Aorta (tissue), 5 donors: ENCODE data around the gene KLHL33. TPM values are rescaled to one million over a fixed set of nuclear protein-coding genes. Genes with fewer than 3 reads are reported as not detected.
A peak's percentile ranks its signal among the peaks of the same experiment; 100 is the strongest.

Experiments
- ATAC-seq: fragments of 200-7000 bp; cut with Tn5 transposase; one replicate; pipeline ENCODE4 v1.9.1; 2022; ENCODE audit warnings: moderate library complexity; ENCODE audit not compliant: low FRiP score
- DNase-seq, 2 donors: peaks; one replicate each; pipeline ENCODE4 v3.0.0-alpha.2; 2020
- H3K27ac ChIP-seq, 2 donors: one replicate each; pipeline ENCODE4 v1.5.1; 2013; ENCODE audit warnings: low read length in 2 of 2, mild to moderate bottlenecking in 2 of 2, moderate library complexity in 2 of 2, control low read depth in 1 of 2, inconsistent platforms in 1 of 2, low read depth in 1 of 2
- H3K27me3 ChIP-seq, 2 donors: one replicate each; pipeline ENCODE4 v1.6.1; 2013; ENCODE audit warnings: control low read depth in 1 of 2, low read length in 1 of 2, mild to moderate bottlenecking in 1 of 2, moderate library complexity in 1 of 2; ENCODE audit not compliant: insufficient read depth in 2 of 2, control insufficient read depth in 1 of 2
- H3K36me3 ChIP-seq, 2 donors: one replicate each; pipeline ENCODE4 v1.6.1; 2013; ENCODE audit warnings: control low read depth in 1 of 2, low read length in 1 of 2, mild to moderate bottlenecking in 1 of 2; ENCODE audit not compliant: insufficient read depth in 2 of 2, control insufficient read depth in 1 of 2
- H3K4me1 ChIP-seq, 2 donors: one replicate each; pipeline ENCODE4 v1.6.1; 2013; ENCODE audit warnings: low read length in 2 of 2, control low read depth in 1 of 2, mild to moderate bottlenecking in 1 of 2, moderate library complexity in 1 of 2; ENCODE audit not compliant: insufficient read depth in 2 of 2, control insufficient read depth in 1 of 2
- H3K4me3 ChIP-seq, 2 donors: one replicate each; pipeline ENCODE4 v1.5.1; 2013; ENCODE audit warnings: low read length in 2 of 2, control low read depth in 1 of 2, mild to moderate bottlenecking in 1 of 2
- H3K9me3 ChIP-seq: one replicate; pipeline ENCODE4 v1.6.1; 2013; ENCODE audit warnings: mild to moderate bottlenecking, low read length; ENCODE audit not compliant: control insufficient read depth
- WGBS, 2 donors: extraction: QIAGEN DNeasy Blood & Tissue Kit; methylation state at CpG; one replicate each; pipeline ENCODE4 v1.1.7; 2013; 5-methylcytosine and 5-hydroxymethylcytosine counted together
- intact Hi-C, 2 donors: fragments of 100-400 bp; cut with DNase I; formaldehyde crosslinking; loops; one replicate each; pipeline versions ENCODE4 v1.14.2 to v1.15.0; 2022
- polyA plus RNA-seq, 2 donors: library from polyadenylated mRNA; stranded (reverse); fragments of 200-250 nt; gene quantifications; one replicate each; pipeline ENCODE4 v1.2.3, GENCODE V29; 2013
- total RNA-seq, 2 donors: library from RNA; stranded (reverse); fragmentation: NEBNext Ultra II Directional; extraction: Animal tissue kit (Norgen Biotek cat#: 25700); gene quantifications; one replicate each; pipeline ENCODE4 v1.2.1, GENCODE V29; 2021
- donor health status: healthy with polysubstance abuse.
- donor health status: Bipolar disorder and iron deficiency.
- donor health status: DM: no; HTN: no; CAD: no.
- donor health status: DM: no; HTN: no; CAD: no.
- donor health status: DM: yes; HTN: yes; CAD: no.

KLHL33 gene
- total and polyA plus RNA-seq, 4 donors = 0.25 to 1.3 (median 0.40) TPM

DNA sequence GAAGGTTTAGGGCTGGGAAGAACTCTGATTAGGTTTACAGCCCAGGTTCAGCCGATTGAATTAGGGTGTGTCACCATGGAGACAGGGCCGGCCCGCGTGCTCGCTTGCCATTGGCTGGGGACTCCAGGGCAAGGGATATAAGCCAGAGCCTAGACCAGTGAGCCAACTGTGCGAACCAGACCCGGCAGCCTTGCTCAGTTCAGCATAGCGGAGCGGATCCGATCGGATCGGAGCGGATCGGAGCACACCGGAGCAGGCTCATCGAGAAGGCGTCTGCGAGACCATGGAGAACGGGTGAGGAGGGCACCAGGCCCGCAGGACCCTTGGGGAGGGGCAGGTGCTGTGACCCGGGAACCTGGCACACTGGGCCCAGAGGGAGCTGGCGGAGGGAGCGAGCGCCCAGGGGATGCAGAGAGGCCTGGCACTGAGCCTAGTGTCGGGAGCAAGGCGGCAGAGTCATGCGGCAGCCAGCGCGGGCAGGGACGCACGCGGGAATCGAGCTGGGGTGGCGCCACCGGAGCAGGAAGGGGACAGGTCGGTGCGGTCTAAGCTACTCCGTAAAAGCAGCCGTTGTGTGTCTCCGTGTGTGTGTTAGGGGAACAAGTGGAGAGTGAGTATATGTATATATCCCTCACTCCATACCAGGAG, 33.4 kb upstream of the KLHL33 start, which contains the start of gene PNP:
TSS of gene PNP (plus strand) at position 165 of the 648 bp plus-strand sequence. CDS start at position 284, 119 bp downstream.
- Histone ChIP-seq H3K4me1 (peaks cover 0 to 3% of the 10 kb centered on the region in 2 donors), H3K27ac (peak within 1 kb of the TSS in 1 of 2 donors; percentile 33), H3K4me3 (peak within 1 kb of the TSS; percentile 3 to 54), H3K9me3 (no peaks in the 10 kb centered on the region), H3K36me3 (peaks cover 3 to 4% of the 10 kb centered on the region in 2 donors), H3K27me3 (no peaks in the 10 kb centered on the region)
- ATAC-seq (peak; percentile 97), DNase-seq (peak; percentile 94 to 95)
- WGBS, 2 donors = 0 to 1% methylated on average over 40 of the region's 40 CpGs
- intact Hi-C loops = loop anchor here (1.0 to 10.0 kb wide), 3 partner anchors 14 to 213 kb away; partner anchors contain the start of genes APEX1 (in 1 of the 2) and PARP2 (in 1 of the 2)

DNA sequence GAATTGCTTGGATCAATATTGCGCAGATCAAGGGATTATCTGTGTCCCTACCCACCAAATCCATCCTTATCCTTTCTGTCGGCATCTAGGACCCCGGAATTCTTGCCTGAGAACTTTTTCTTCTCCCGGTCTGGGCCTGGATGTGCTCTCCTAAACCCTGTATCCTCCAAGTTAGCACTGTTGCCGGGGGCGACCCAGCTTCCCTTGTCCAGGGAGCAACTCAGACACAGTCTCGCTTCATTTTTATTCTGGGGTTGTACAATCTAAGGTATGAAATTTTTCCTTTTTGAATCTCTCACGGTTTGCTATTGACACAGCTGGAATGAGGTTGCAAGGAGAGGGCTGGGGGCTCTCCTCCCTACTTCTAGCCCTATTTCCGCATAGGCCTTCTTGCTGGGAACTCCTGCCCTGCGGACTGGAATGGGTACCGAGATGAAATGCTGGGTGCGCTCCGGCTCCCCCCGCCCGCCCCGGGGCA, 32.8 kb upstream of the KLHL33 start:
- peak in 1 of 2 donors; percentile 69 for DNase-seq
- no peaks in the 10 kb centered on the region for H3K9me3 ChIP-seq
- intact Hi-C loops = loop anchor here (1.0 to 10.0 kb wide), 3 partner anchors 14 to 214 kb away; partner anchors contain the start of genes APEX1 (in 1 of the 2) and PARP2 (in 1 of the 2)
- H3K4me1 ChIP-seq = peaks cover 0 to 3% of the 10 kb centered on the region in 2 donors
- ATAC-seq = peak; percentile 11
- peak overlapping the region in 1 of 2 donors; percentile 20 for H3K27ac ChIP-seq
- peak overlapping the region in 1 of 2 donors; percentile 54 for H3K4me3 ChIP-seq
- H3K36me3 ChIP-seq = peaks cover 2 to 4% of the 10 kb centered on the region in 2 donors
- H3K27me3 ChIP-seq = no peaks in the 10 kb centered on the region
- WGBS, 2 donors = 21 to 23% methylated on average over 16 of the region's 16 CpGs

DNA sequence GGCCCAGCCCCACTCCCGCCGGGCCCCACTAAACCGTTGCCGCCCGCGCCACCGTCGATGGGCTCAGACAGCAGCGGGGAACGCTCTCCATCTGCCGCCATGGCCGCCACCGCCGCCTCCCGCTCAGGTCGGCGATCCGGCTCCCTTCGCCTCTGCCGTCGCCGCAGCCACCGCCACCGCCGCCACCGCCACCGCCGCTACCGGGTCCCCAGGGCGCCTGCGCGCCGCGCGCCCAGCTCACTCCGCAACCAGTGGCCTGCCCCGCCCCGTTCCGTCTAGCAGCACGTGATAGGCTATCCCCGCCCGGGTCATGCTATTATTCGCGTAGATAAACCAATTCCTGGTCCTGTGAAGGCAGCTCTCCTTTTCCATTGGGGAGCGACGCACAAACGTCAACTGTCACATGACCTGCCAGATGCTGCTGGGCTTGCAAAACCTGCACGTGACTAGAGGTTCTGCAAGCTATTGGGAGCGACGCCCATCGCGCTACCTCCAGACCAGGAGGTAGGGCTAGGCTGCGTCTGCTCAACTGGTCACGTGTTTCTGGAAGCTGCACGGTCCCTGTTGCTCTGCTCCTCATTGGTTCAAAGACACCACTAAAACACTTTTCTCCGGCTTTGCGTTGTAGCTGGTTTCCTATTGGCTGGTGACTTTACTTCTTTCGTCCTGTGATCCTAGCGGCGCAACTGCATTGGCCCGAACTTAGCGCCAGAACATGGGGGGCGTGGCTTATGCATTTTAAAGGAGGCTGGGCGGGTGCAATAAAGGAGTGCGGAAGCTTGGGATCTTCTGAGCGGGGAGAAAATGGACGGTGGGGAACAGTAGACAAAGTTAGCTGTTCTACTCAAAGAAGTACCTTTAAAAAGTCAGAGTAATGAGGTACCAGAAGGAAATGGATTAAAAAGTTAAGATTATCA, 25.5 kb upstream of the KLHL33 start, which contains the start of gene PIP4P1:
TSS of gene PIP4P1 (minus strand) at position 210 of the 917 bp plus-strand sequence. CDS start at position 101, 109 bp downstream.
- ATAC-seq = peak; percentile 99
- Histone ChIP-seq H3K27me3 (no peaks in the 10 kb centered on the region), H3K4me3 (peak within 1 kb of the TSS; percentile 77 to 83), H3K27ac (peak within 1 kb of the TSS in 1 of 2 donors; percentile 50), H3K9me3 (no peaks in the 10 kb centered on the region), H3K4me1 (no peaks in the 10 kb centered on the region), H3K36me3 (peaks cover 0 to 6% of the 10 kb centered on the region in 2 donors)
- intact Hi-C loops = loop anchor here (2.0 to 10.0 kb wide), 3 partner anchors 117 to 223 kb away; partner anchors contain the start of genes RNASE4 (in 2 of the 2) and PARP2 (in 1 of the 2)
- peak; percentile 99 for DNase-seq
- WGBS, 2 donors = 0% methylated on average over 40 to 67 of the region's 67 CpGs

DNA sequence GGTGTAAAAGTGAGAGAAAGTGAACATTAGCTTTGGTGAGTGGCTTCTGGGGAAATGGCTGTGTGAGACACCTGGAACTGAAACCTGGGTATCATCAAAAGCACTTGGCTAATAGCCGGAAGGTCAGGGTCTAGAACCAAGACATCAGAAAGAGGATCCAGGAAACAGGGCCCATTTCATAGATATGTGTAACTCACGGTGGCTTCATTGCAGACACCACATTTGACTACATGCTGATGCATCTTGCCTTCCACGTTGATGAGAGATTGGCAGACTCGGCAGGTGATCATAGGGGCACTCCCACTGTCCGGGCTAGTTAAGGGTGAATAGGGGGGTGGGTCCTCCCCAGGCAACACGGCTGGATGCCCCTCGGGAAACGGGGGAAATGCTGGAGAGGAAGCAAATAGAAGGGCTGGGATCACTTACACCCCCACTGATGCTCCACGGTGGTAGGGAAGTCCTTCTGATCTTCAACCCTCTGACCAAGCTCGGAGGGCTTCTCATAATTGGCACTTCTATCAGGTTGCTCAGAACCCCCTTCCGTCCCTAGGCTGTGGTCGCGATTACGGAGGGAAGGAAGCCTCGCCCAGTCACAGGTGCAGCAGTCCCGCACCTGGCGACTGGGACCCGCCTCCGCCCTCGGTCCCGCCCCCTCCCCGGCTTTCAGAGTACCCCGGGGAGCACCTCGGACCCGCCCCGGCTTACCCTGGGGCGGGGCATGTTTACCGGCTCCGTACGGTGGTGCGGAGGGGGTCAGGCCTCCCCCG, 24.7 kb upstream of the KLHL33 start:
- no peak for ATAC-seq
- Histone ChIP-seq H3K9me3 (no peaks in the 10 kb centered on the region), H3K27ac (peak overlapping the region in 1 of 2 donors; percentile 50), H3K36me3 (peaks cover 0 to 6% of the 10 kb centered on the region in 2 donors), H3K4me1 (no peaks in the 10 kb centered on the region), H3K27me3 (no peaks in the 10 kb centered on the region), H3K4me3 (peak overlapping the region; percentile 77 to 83)
- intact Hi-C loops = loop anchor here (2.0 to 10.0 kb wide), 3 partner anchors 116 to 224 kb away; partner anchors contain the start of genes RNASE4 (in 2 of the 2) and PARP2 (in 1 of the 2)
- DNase-seq = no peak
- WGBS, 2 donors = 6 to 8% methylated on average over 29 to 32 of the region's 32 CpGs

DNA sequence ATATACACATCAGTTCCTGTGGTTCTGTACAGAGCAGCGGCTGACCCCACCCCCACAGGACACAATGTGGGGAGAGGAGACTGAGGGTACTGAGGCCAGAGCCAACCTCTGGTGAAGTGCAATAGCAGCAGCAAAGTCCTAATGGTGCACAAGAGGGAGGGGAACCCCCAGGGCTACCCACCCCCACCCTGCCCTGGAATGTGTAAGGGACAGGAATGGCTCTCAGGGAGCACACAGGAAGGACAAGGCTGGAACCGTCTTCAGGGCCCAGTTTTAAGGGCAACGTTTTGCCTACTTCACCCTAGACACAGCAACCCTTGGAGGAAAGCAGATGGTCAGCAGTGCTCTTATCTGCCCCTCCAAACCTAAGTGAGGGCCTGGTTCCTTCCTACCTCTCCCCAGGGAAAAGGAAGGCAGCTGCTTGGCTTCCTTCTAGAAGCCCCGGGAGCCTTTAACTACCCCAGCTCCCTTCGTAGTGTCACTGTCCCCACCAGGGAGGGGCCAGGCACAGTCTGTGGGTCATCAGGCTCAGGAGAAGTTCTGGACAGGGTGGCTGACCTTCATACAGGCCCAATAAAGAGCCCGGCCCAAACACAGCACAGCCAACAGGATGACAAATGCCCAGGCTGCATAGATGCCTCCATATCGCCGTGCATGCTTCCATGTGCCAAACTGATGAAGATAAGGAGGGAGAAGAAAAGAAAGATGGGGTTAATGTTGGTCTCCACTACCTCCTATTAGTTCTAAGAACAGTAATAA, 22.2 kb upstream of the KLHL33 start:
- H3K9me3 ChIP-seq = no peaks in the 10 kb centered on the region

DNA sequence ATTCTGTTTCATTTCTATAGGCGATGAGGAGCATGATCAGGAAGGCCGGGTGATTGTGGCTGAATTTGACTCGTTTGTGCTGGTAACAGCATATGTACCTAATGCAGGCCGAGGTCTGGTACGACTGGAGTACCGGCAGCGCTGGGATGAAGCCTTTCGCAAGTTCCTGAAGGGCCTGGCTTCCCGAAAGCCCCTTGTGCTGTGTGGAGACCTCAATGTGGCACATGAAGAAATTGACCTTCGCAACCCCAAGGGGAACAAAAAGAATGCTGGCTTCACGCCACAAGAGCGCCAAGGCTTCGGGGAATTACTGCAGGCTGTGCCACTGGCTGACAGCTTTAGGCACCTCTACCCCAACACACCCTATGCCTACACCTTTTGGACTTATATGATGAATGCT, 21.0 kb upstream of the KLHL33 start:
- 82 to 85% methylated on average over 13 of the region's 13 CpGs for WGBS, 2 donors
- no peak overlapping the region for H3K4me3 ChIP-seq
- ATAC-seq (no peak), DNase-seq (peak in 1 of 2 donors; percentile 63)
- intact Hi-C loops = loop anchor here (5.0 kb wide), 2 partner anchors 45 to 155 kb away; partner anchors contain the start of gene TEP1 (in 2 of the 2)
- H3K4me1 ChIP-seq = no peaks in the 10 kb centered on the region
- no peak overlapping the region for H3K27ac ChIP-seq
- H3K9me3 ChIP-seq = no peaks in the 10 kb centered on the region
- H3K27me3 ChIP-seq = no peaks in the 10 kb centered on the region
- H3K36me3 ChIP-seq = peaks cover 0 to 6% of the 10 kb centered on the region in 2 donors

More for the DNA sequence above, 22.2 kb upstream of the KLHL33 start:
- Histone ChIP-seq H3K36me3 (peaks cover 0 to 6% of the 10 kb centered on the region in 2 donors), H3K27ac (no peak overlapping the region), H3K27me3 (no peaks in the 10 kb centered on the region), H3K4me1 (no peaks in the 10 kb centered on the region), H3K4me3 (no peak overlapping the region)
- peak in 1 of 2 donors; percentile 20 for DNase-seq
- WGBS, 2 donors = 52 to 59% methylated on average over 8 of the region's 8 CpGs
- ATAC-seq = no peak
- intact Hi-C loops = loop anchor here (5.0 kb wide), 2 partner anchors 46 to 154 kb away; partner anchors contain the start of gene TEP1 (in 2 of the 2)
